IMR-90 (cell line): ENCODE measurements around the gene FAIM2. TPM values are rescaled to one million over a fixed set of nuclear protein-coding genes. Genes with fewer than 3 reads are reported as not detected.

Experiments
- ATAC-seq: fragments of 200-7000 bp; cut with Tn5 transposase; 2 replicates; pipeline ENCODE4 v1.9.1; 2020; ENCODE audit warnings: low read depth, mild to moderate bottlenecking, moderate library complexity
- BruUV-seq: library from RNA; stranded (reverse); fragments of 400-500 nt; replicated peaks from 2 replicates; lab custom pipeline; 2021; lab: Mats Ljungman, UMichigan
- CTCF ChIA-PET: fragments of 300-600 bp; formaldehyde crosslinking; extraction: SDS; loops from one replicate; lab custom pipeline; 2021; ENCODE audit warnings: antibody characterized with exemption; lab: Yijun Ruan, JAX
- POLR2A ChIA-PET: fragments of 300-600 bp; sonication (Branson Sonifier 250); formaldehyde crosslinking; loops from one replicate; lab custom pipeline; 2022; ENCODE audit warnings: antibody characterized with exemption; ENCODE audit not compliant: unreplicated experiment; lab: Charles Lee
- DNase-seq: peaks from one replicate; pipeline ENCODE4 v3.0.0; 2013
- H2AFZ ChIP-seq: replicated peaks from 2 replicates; pipeline ENCODE3; 2013; ENCODE audit warnings: low read length, mild to moderate bottlenecking; ENCODE audit not compliant: poor library complexity
- H2AK5ac ChIP-seq: 2 replicates; pipeline ENCODE4 v1.6.1; 2013; ENCODE audit warnings: low read depth, low read length, inconsistent platforms
- H2AK9ac ChIP-seq: replicated peaks from 2 replicates; pipeline ENCODE3; 2013; ENCODE audit warnings: mild to moderate bottlenecking, low read depth, low read length, moderate library complexity; ENCODE audit not compliant: poor library complexity
- H2BK120ac ChIP-seq: 2 replicates; pipeline ENCODE4 v1.6.1; 2013; ENCODE audit warnings: low read depth, low read length, inconsistent platforms
- H2BK15ac ChIP-seq: 3 replicates; pipeline ENCODE4 v1.6.1; 2013; ENCODE audit warnings: low read depth, low read length, inconsistent platforms
- H2BK20ac ChIP-seq: 2 replicates; pipeline ENCODE4 v1.6.1; 2013; ENCODE audit warnings: low read depth, mild to moderate bottlenecking, inconsistent platforms, low read length, moderate library complexity
- H2BK5ac ChIP-seq: 2 replicates; pipeline ENCODE4 v1.6.1; 2013; ENCODE audit warnings: mild to moderate bottlenecking, low read depth, low read length, inconsistent platforms; ENCODE audit not compliant: poor library complexity, severe bottlenecking
- H3K14ac ChIP-seq: replicated peaks from 2 replicates; pipeline ENCODE4 v1.6.1; 2013; ENCODE audit warnings: low read depth, low read length, inconsistent platforms
- H3K18ac ChIP-seq: 2 replicates; pipeline ENCODE4 v1.6.1; 2013; ENCODE audit warnings: low read depth, low read length, control low read depth
- H3K23ac ChIP-seq: 2 replicates; pipeline ENCODE4 v1.6.1; 2013; ENCODE audit warnings: low read depth, low read length, inconsistent platforms
- H3K27ac ChIP-seq: 2 replicates; pipeline ENCODE4 v1.5.1; 2013; ENCODE audit warnings: mild to moderate bottlenecking, control low read depth, low read length; ENCODE audit not compliant: insufficient read depth
- H3K27me3 ChIP-seq: 2 replicates; pipeline ENCODE4 v1.6.1; 2013; ENCODE audit warnings: low read length; ENCODE audit not compliant: control insufficient read depth, insufficient read depth
- H3K36me3 ChIP-seq: 2 replicates; pipeline ENCODE4 v1.6.1; 2013; ENCODE audit warnings: low read length, mixed read lengths; ENCODE audit not compliant: control insufficient read depth, insufficient read depth
- H3K4ac ChIP-seq: 2 replicates; pipeline ENCODE4 v1.6.1; 2013; ENCODE audit warnings: low read depth, low read length, inconsistent platforms
- H3K4me1 ChIP-seq: 2 replicates; pipeline ENCODE4 v1.6.1; 2013; ENCODE audit warnings: low read length, mixed read lengths; ENCODE audit not compliant: control insufficient read depth, insufficient read depth
- H3K4me2 ChIP-seq: 2 replicates; pipeline ENCODE4 v1.6.1; 2013; ENCODE audit warnings: low read depth, mild to moderate bottlenecking, control low read depth, low read length, moderate library complexity
- H3K4me3 ChIP-seq: 2 replicates; pipeline ENCODE4 v1.5.1; 2013; ENCODE audit warnings: low read depth, mild to moderate bottlenecking, control low read depth, low read length, moderate library complexity; ENCODE audit not compliant: insufficient read depth
- H3K56ac ChIP-seq: 2 replicates; pipeline ENCODE4 v1.6.1; 2013; ENCODE audit warnings: low read length, inconsistent platforms; ENCODE audit not compliant: insufficient read depth; ENCODE audit errors: extremely low read depth
- H3K79me1 ChIP-seq, 2 experiments: 2 replicates each; pipeline ENCODE4 v1.6.1; 2013; ENCODE audit warnings: low read length in 2 of 2, inconsistent platforms in 1 of 2, low read depth in 1 of 2
- H3K9ac ChIP-seq: 2 replicates; pipeline ENCODE4 v1.6.1; 2013; ENCODE audit warnings: low read depth, low read length, control low read depth
- H3K9me1 ChIP-seq: 2 replicates; pipeline ENCODE4 v1.6.1; 2013; ENCODE audit warnings: low read length, inconsistent platforms; ENCODE audit not compliant: insufficient read depth
- H3K9me3 ChIP-seq: 2 replicates; pipeline ENCODE4 v1.6.1; 2013; ENCODE audit warnings: low read length; ENCODE audit not compliant: control insufficient read depth, insufficient read depth
- H4K20me1 ChIP-seq: 2 replicates; pipeline ENCODE4 v1.6.1; 2013; ENCODE audit warnings: low read length, inconsistent platforms; ENCODE audit not compliant: insufficient read depth
- H4K5ac ChIP-seq: 2 replicates; pipeline ENCODE4 v1.6.1; 2013; ENCODE audit warnings: mild to moderate bottlenecking, low read depth, low read length, control low read depth
- H4K8ac ChIP-seq, 2 experiments: 2 replicates each; pipeline ENCODE4 v1.6.1; 2013; ENCODE audit warnings: low read depth in 2 of 2, low read length in 2 of 2, control low read depth in 1 of 2, inconsistent platforms in 1 of 2
- H4K91ac ChIP-seq: 2 replicates; pipeline ENCODE4 v1.6.1; 2013; ENCODE audit warnings: low read depth, low read length, inconsistent platforms; ENCODE audit not compliant: insufficient read depth
- CEBPB ChIP-seq: IDR thresholded peaks from 2 replicates; pipeline ENCODE4 v1.6.1; 2012; ENCODE audit warnings: low read depth, low read length, improper control_type of control experiment
- CTCF ChIP-seq: conservative IDR thresholded peaks from 2 replicates; pipeline ENCODE4 v1.5.1; 2012; ENCODE audit warnings: mild to moderate bottlenecking, low read depth, low read length, improper control_type of control experiment
- FOS ChIP-seq: fragments of 150-350 bp; IDR thresholded peaks from 2 replicates; pipeline ENCODE4 v1.6.1; 2016; ENCODE audit warnings: low read depth, low read length
- WGBS, 2 experiments: methylation state at CpG; one replicate each; pipeline versions ENCODE4 v1.1.5 to v1.1.7; 2013; ENCODE audit warnings: missing lambda C conversion rate in 2 of 2; ENCODE audit not compliant: insufficient read length in 1 of 2; ENCODE audit errors: extremely low coverage in 2 of 2; 5-methylcytosine and 5-hydroxymethylcytosine counted together
- dilution Hi-C: fragments of 300-500 bp; cut with HindIII; formaldehyde crosslinking; loops from one replicate; pipeline ENCODE4 v1.14.3; 2018; ENCODE audit warnings: low sequenced_read_pairs; ENCODE audit not compliant: unreplicated experiment
- in situ Hi-C: fragments of 300-500 bp; cut with MboI; formaldehyde crosslinking; loops from 3 replicates; pipeline ENCODE4 v1.14.3; 2019; ENCODE audit warnings: low sequenced_read_pairs, inconsistent platforms, mixed read lengths
- intact Hi-C: fragments of 100-400 bp; cut with micrococcal nuclease; formaldehyde crosslinking; loops from 2 replicates; pipeline ENCODE4 v1.10.0; 2022
- polyA plus RNA-seq, 3 experiments: library from polyadenylated mRNA; depleted of rRNA; stranded (reverse); fragments of >200 nt; gene quantifications; 2 replicates each; pipeline ENCODE4 v1.2.3, GENCODE V29; 2012; ENCODE audit warnings: low replicate concordance in 1 of 3
- total RNA-seq: library from RNA; depleted of rRNA; stranded (reverse); fragments of >200 nt; gene quantifications from 2 replicates; pipeline ENCODE4 v1.2.3, GENCODE V29; 2012

The FAIM2 gene
- total and polyA plus RNA-seq, 2 of the 4 experiments (the other 2 are of a cell fraction), result 0.72 to 5.3 TPM

GRCh38 chr12:49930515-49931288 is 27.0 kb upstream of the FAIM2 start:
- ATAC-seq, result peak; percentile 82
- no peak overlapping the region for H3K23ac ChIP-seq
- H3K4me3 ChIP-seq, result no peak overlapping the region
- H3K36me3 ChIP-seq, result no peaks in the 10 kb centered on the region
- no peak overlapping the region for H2BK120ac ChIP-seq
- H2BK15ac ChIP-seq, result no peak overlapping the region
- dilution Hi-C loops, result no loop called here
- H2AK9ac ChIP-seq, result no peak overlapping the region
- no peaks in the 10 kb centered on the region for H3K79me1 ChIP-seq
- no peak overlapping the region for H3K4me2 ChIP-seq
- ChIA-PET POLR2A (no interaction called here), CTCF (interaction anchor here (1.1 to 2.0 kb wide), 2 partner anchors 12 to 16 kb away, joined by 3 to 7 read pairs; no protein-coding TSS in a partner anchor)
- no peak overlapping the region for H3K14ac ChIP-seq
- TF ChIP-seq CEBPB, result peak; percentile 31; the same call in 1 of the 2 replicates
- peak; percentile 70 for TF ChIP-seq FOS
- no peak for TF ChIP-seq CTCF
- intact Hi-C loops, result no loop called here
- no peak overlapping the region for H4K8ac ChIP-seq
- H3K9me3 ChIP-seq, result no peaks in the 10 kb centered on the region
- no peak overlapping the region for H2AK5ac ChIP-seq
- in situ Hi-C loops, result no loop called here
- DNase-seq, result peak; percentile 83
- no peak overlapping the region for H3K18ac ChIP-seq
- no peak overlapping the region for H4K5ac ChIP-seq
- no peak overlapping the region for H2BK5ac ChIP-seq
- H3K9me1 ChIP-seq, result no peaks in the 10 kb centered on the region
- no TSS peak for BruUV-seq
- no peak overlapping the region; the same call in 1 of the 2 replicates for H2BK20ac ChIP-seq
- H3K27me3 ChIP-seq, result no peaks in the 10 kb centered on the region; the same call in 1 of the 2 replicates
- H2AFZ ChIP-seq, result no peak overlapping the region
- no peak overlapping the region for H3K9ac ChIP-seq
- H4K20me1 ChIP-seq, result no peaks in the 10 kb centered on the region
- no peak overlapping the region for H4K91ac ChIP-seq
- no peak overlapping the region for H3K56ac ChIP-seq
- H3K27ac ChIP-seq, result no peak overlapping the region
- no peak overlapping the region for H3K4ac ChIP-seq
- H3K4me1 ChIP-seq, result peaks cover 2% of the 10 kb centered on the region; the same call in 1 of the 2 replicates
- WGBS, 2 experiments, result no CpG with 5 or more reads among the region's 3 CpGs
